ENCODE data around the gene FBXW8. TPM values are rescaled to one million over a fixed set of nuclear protein-coding genes. Genes with fewer than 3 reads are reported as not detected.

Gene FBXW8
- total RNA-seq, 2 experiments from 2014 or later: 6.4 to 6.5 TPM

GRCh38 chr12:116975779-116976393 lies 65.1 kb downstream of the FBXW8 start:
- Mint-ChIP-seq H3K9me3 (no peaks in the 10 kb centered on the region), H3K27me3 (ENCODE audit: low read depth) (no peaks in the 10 kb centered on the region), H3K4me3 (no peak overlapping the region), H3K36me3 (ENCODE audit: low read depth) (peaks cover 10% of the 10 kb centered on the region), H3K4me1 (ENCODE audit: low read depth) (no peaks in the 10 kb centered on the region), H3K27ac (no peak overlapping the region)
- DNase-seq: no peak
- intact Hi-C loops (cut with micrococcal nuclease): no loop called here
- CTCF ChIA-PET: interaction anchor here (0.7 kb wide), 1 partner anchor 15 kb away, joined by 3 read pairs; no protein-coding TSS in a partner anchor

- no peak for DNase-seq
- Mint-ChIP-seq H3K27me3 (ENCODE audit: low read depth) (no peaks in the 10 kb centered on the region), H3K4me3 (no peak overlapping the region), H3K27ac (no peak overlapping the region), H3K9me3 (no peaks in the 10 kb centered on the region), H3K36me3 (ENCODE audit: low read depth) (peaks cover 8% of the 10 kb centered on the region), H3K4me1 (ENCODE audit: low read depth) (no peaks in the 10 kb centered on the region)
- intact Hi-C loops (cut with micrococcal nuclease): no loop called here
- CTCF ChIA-PET: no interaction called here
Observed at GRCh38 chr12:116977465-116978380, 67.0 kb downstream of the FBXW8 start.

GRCh38 chr12:116978791-116979508 lies 68.2 kb downstream of the FBXW8 start:
- Mint-ChIP-seq H3K27me3 (ENCODE audit: low read depth) (no peaks in the 10 kb centered on the region), H3K4me1 (ENCODE audit: low read depth) (no peaks in the 10 kb centered on the region), H3K9me3 (no peaks in the 10 kb centered on the region), H3K36me3 (ENCODE audit: low read depth) (peaks cover 3% of the 10 kb centered on the region), H3K4me3 (no peak overlapping the region), H3K27ac (no peak overlapping the region)
- intact Hi-C loops (cut with micrococcal nuclease): no loop called here
- DNase-seq: no peak
- CTCF ChIA-PET: interaction anchor here (0.7 kb wide), 1 partner anchor 12 kb away, joined by 3 read pairs; no protein-coding TSS in a partner anchor

GRCh38 chr12:116980083-116980482 lies 69.3 kb downstream of the FBXW8 start:
- intact Hi-C loops (cut with micrococcal nuclease): no loop called here
- no peaks in the 10 kb centered on the region for H3K9me3 Mint-ChIP-seq
- peaks cover 3% of the 10 kb centered on the region for H3K36me3 Mint-ChIP-seq (ENCODE audit: low read depth)
- H3K27ac Mint-ChIP-seq: no peak overlapping the region
- no peak overlapping the region for H3K4me3 Mint-ChIP-seq
- H3K4me1 Mint-ChIP-seq (ENCODE audit: low read depth): no peaks in the 10 kb centered on the region
- DNase-seq: no peak
- CTCF ChIA-PET: interaction anchor here (0.6 kb wide), 1 partner anchor 646 kb away, joined by 3 read pairs; no protein-coding TSS in a partner anchor
- no peaks in the 10 kb centered on the region for H3K27me3 Mint-ChIP-seq (ENCODE audit: low read depth)

- Mint-ChIP-seq H3K36me3 (ENCODE audit: low read depth) (peaks cover 3% of the 10 kb centered on the region), H3K27me3 (ENCODE audit: low read depth) (no peaks in the 10 kb centered on the region), H3K4me3 (no peak overlapping the region), H3K4me1 (ENCODE audit: low read depth) (no peaks in the 10 kb centered on the region), H3K9me3 (no peaks in the 10 kb centered on the region), H3K27ac (no peak overlapping the region)
- DNase-seq: no peak
- CTCF ChIA-PET: no interaction called here
- intact Hi-C loops (cut with micrococcal nuclease): no loop called here
Observed at GRCh38 chr12:116982791-116983411, 72.2 kb downstream of the FBXW8 start.

GRCh38 chr12:116984098-116984497 lies 73.3 kb downstream of the FBXW8 start:
- Mint-ChIP-seq H3K4me3 (no peak overlapping the region), H3K9me3 (no peaks in the 10 kb centered on the region), H3K27me3 (ENCODE audit: low read depth) (no peaks in the 10 kb centered on the region), H3K36me3 (ENCODE audit: low read depth) (peaks cover 5% of the 10 kb centered on the region), H3K27ac (no peak overlapping the region), H3K4me1 (ENCODE audit: low read depth) (no peaks in the 10 kb centered on the region)
- intact Hi-C loops (cut with micrococcal nuclease): no loop called here
- no peak for DNase-seq
- CTCF ChIA-PET: no interaction called here

- no peak for DNase-seq
- CTCF ChIA-PET: interaction anchor here (0.6 to 1.7 kb wide), 3 partner anchors 12 to 22 kb away, joined by 3 to 4 read pairs (median 3); no protein-coding TSS in a partner anchor
- no peak overlapping the region for H3K27ac Mint-ChIP-seq
Observed at GRCh38 chr12:116990329-116990728, 79.6 kb downstream of the FBXW8 start.

GRCh38 chr12:116990971-116991966 lies 80.5 kb downstream of the FBXW8 start:
- H3K9me3 Mint-ChIP-seq: no peaks in the 10 kb centered on the region
- H3K27ac Mint-ChIP-seq: no peak overlapping the region
- H3K4me3 Mint-ChIP-seq: no peak overlapping the region
- CTCF ChIA-PET: interaction anchor here (0.6 to 1.7 kb wide), 4 partner anchors 12 to 128 kb away, joined by 3 to 4 read pairs (median 4); no protein-coding TSS in a partner anchor
- no peaks in the 10 kb centered on the region for H3K4me1 Mint-ChIP-seq (ENCODE audit: low read depth)
- intact Hi-C loops (cut with micrococcal nuclease): no loop called here
- no peak for DNase-seq
- H3K36me3 Mint-ChIP-seq (ENCODE audit: low read depth): peaks cover 6% of the 10 kb centered on the region
- no peaks in the 10 kb centered on the region for H3K27me3 Mint-ChIP-seq (ENCODE audit: low read depth)

More at GRCh38 chr12:116990329-116990728, 79.6 kb downstream of the FBXW8 start:
- intact Hi-C loops (cut with micrococcal nuclease): no loop called here
- H3K9me3 Mint-ChIP-seq: no peaks in the 10 kb centered on the region
- H3K4me3 Mint-ChIP-seq: no peak overlapping the region
- H3K4me1 Mint-ChIP-seq (ENCODE audit: low read depth): no peaks in the 10 kb centered on the region
- H3K27me3 Mint-ChIP-seq (ENCODE audit: low read depth): no peaks in the 10 kb centered on the region
- H3K36me3 Mint-ChIP-seq (ENCODE audit: low read depth): peaks cover 6% of the 10 kb centered on the region

GRCh38 chr12:116996093-116996492 lies 85.3 kb downstream of the FBXW8 start:
- intact Hi-C loops (cut with micrococcal nuclease): no loop called here
- no peak overlapping the region for H3K4me3 Mint-ChIP-seq
- DNase-seq: no peak
- peaks cover 6% of the 10 kb centered on the region for H3K36me3 Mint-ChIP-seq (ENCODE audit: low read depth)
- peaks cover 2% of the 10 kb centered on the region for H3K4me1 Mint-ChIP-seq (ENCODE audit: low read depth)
- H3K27ac Mint-ChIP-seq: no peak overlapping the region
- H3K9me3 Mint-ChIP-seq: no peaks in the 10 kb centered on the region
- no peaks in the 10 kb centered on the region for H3K27me3 Mint-ChIP-seq (ENCODE audit: low read depth)
- CTCF ChIA-PET: no interaction called here

- DNase-seq: no peak
- Mint-ChIP-seq H3K27me3 (ENCODE audit: low read depth) (no peaks in the 10 kb centered on the region), H3K4me3 (no peak overlapping the region), H3K4me1 (ENCODE audit: low read depth) (peaks cover 2% of the 10 kb centered on the region), H3K9me3 (no peaks in the 10 kb centered on the region), H3K36me3 (ENCODE audit: low read depth) (peaks cover 6% of the 10 kb centered on the region), H3K27ac (no peak overlapping the region)
- CTCF ChIA-PET: no interaction called here
- intact Hi-C loops (cut with micrococcal nuclease): no loop called here
Observed at GRCh38 chr12:116996621-116997020, 85.9 kb downstream of the FBXW8 start.

- CTCF ChIA-PET: interaction anchor here (1.4 kb wide), 1 partner anchor 27 kb away, joined by 5 read pairs; no protein-coding TSS in a partner anchor
- H3K4me3 Mint-ChIP-seq: no peak overlapping the region
- H3K4me1 Mint-ChIP-seq (ENCODE audit: low read depth): peaks cover 2% of the 10 kb centered on the region
- no peaks in the 10 kb centered on the region for H3K9me3 Mint-ChIP-seq
- no peak overlapping the region for H3K27ac Mint-ChIP-seq
- no peaks in the 10 kb centered on the region for H3K27me3 Mint-ChIP-seq (ENCODE audit: low read depth)
- peaks cover 4% of the 10 kb centered on the region for H3K36me3 Mint-ChIP-seq (ENCODE audit: low read depth)
- intact Hi-C loops (cut with micrococcal nuclease): no loop called here
- DNase-seq: no peak
Observed at GRCh38 chr12:116999066-116999465, 88.3 kb downstream of the FBXW8 start.

Measured in activated naive CD4-positive, alpha-beta T cell treated with anti-CD3 and anti-CD28 coated beads for 36 hours (primary cell).